GM21737 (cell line): Measurements from ENCODE around the gene XRCC6.
"Not testable (repeated sequence)": the region's sequence is repeated elsewhere in the genome, so short reads cannot be mapped to it uniquely, and the experiment has no call there.

Experiments used
- ATAC-seq: cut with Tn5 transposase; IDR thresholded peaks from one replicate; pipeline ENCODE4 v1.9.1; 2021; ENCODE audit warnings: mild to moderate bottlenecking, moderate library complexity; ENCODE audit not compliant: unreplicated experiment

Gene XRCC6

DNA sequence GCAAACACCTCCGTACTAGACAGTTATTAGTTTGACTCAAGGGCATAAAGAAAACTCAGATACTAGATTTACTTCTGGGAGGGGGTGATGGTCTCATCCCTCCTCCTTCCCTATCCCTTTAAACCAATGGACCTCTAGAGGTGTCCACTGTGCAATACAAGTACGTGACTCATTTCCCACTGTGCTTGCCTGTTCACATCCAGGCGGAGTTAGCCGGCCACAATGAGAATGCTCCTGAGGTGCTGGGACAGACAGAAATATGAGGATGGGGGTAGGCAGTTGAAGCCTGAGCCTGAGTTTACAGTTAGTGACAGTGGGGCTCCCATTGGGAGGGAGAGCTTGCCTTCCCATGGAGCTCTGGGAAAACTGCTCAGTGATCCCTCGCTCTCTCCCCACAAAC lies 23.0 kb upstream of the XRCC6 start:
- no peak for ATAC-seq

GRCh38 chr22:41598891-41599635 lies 22.0 kb upstream of the XRCC6 start:
- no peak for ATAC-seq

DNA sequence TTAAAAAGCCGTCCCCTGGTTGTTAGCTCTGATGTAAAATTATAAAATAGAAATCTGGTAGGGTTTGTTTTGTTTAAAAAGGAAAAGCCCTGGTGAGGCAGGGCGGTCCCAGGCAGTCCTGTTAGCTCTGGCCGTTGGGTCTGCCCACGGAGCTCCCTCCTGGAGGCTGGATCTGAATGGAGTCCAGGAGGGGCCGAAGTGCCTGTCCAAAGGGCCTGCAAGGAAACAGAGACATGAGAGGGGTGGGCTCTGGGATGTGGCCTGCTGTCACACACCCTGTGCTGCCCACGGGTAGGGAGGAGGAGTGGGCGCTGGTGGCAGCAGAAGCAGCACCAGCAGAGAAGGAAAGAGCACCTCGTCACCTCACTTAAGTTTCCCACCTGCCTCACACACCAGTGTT lies 20.1 kb upstream of the XRCC6 start:
- no peak for ATAC-seq

- ATAC-seq = peak; percentile 73
Measured at GRCh38 chr22:41603873-41604332, 17.2 kb upstream of the XRCC6 start.

DNA sequence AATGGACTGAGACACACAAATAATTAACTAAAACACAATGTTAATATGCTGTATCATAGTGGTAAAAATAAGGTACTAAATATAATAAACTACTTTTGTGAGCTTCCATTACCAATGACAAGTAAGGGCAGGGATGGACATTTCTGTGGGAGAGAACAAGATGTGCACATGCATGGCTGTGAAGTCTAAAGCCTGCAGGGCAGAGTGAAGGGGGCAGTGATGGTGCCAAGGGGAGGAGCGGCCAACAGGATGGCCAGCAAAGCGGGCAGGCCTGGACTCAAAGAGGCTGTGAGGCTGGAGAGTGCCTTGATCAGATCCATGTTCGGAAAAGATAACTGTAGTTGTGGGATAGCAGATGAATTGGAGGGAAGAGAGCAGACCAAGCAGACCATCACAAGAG lies 12.7 kb upstream of the XRCC6 start:
- ATAC-seq = no peak

DNA sequence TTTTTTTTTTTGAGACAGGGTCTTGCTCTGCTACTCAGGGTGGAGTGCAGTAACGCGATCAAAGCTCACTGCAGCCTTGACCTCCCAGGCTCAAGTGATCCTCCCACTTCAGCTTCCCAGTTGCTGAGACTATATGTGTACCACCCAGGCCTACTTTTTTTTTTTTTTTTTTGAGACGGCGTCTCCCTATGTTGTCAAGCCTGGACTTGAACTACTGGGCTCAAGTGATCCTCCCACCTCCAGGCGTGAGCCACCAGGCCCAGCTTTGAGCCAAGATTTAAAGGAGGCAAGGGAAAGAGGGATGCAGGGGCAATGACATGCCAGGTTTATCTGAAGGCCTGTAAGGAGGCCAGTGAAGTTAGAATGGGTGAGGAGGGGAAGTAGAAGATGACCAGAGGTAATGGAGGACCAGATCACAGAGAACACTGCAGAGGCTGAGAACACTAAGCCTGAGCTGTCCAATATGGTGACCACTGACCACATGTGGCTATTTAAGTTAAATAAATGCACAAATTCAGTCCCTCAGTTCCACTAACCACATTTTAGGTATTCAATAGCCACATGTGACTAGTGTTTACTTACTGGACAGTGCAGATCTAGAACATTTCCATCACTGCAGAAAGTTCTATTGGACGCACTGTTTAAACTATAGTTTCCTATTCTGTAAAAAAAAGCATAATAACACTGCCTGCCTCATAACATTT lies 8.3 kb upstream of the XRCC6 start:
- ATAC-seq = no peak

- no peak for ATAC-seq
Measured at GRCh38 chr22:41613456-41613855, 7.6 kb upstream of the XRCC6 start.

DNA sequence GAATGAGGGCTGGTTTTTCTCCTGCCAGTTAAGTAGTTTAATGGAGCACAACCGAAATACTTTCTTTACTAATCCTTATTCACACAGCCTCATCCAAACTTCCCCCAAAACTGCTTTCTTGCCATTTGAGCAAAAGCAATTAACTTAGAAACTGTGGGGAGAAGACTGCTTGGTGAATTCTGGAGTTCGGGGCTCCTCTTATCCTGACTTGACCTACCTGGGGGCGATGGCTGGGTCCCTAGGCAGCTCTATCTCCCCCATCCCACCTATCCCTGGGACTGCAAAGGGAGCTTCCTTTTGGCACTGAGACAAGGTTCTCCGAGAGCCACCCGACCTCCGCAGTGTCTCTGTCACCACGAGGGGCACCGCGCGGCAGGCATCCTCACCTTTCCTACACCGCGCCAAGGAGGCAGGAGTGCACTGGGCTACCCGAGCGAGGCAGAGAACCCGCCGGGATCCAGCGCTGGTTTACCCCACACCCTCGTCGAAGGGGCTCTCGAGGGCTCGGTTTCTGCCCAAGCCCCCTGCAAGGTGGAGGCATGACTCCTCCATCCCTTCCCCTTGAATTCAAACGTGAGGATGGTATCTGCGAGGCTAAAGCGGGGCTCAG lies 1.0 kb upstream of the XRCC6 start:
- ATAC-seq = no peak

- peak; percentile 7 for ATAC-seq
Measured at GRCh38 chr22:41620589-41621098, 451 bp upstream of the XRCC6 start, which contains the start of gene DESI1. Gene DESI1, minus strand, starts transcription at chr22:41621043. Its CDS starts 204 bp downstream, at chr22:41620839.

DNA sequence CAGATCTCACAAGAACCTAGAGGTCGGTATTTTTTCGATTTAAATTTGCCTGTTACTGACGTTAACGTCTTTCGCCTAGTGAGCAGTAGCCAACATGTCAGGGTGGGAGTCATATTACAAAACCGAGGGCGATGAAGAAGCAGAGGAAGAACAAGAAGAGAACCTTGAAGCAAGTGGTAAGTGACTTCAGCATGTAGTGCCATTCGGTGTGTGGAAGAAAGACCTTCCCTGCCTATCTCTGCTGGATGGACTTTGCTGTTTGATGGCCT lies 750 bp downstream of the XRCC6 start:
- no peak for ATAC-seq

DNA sequence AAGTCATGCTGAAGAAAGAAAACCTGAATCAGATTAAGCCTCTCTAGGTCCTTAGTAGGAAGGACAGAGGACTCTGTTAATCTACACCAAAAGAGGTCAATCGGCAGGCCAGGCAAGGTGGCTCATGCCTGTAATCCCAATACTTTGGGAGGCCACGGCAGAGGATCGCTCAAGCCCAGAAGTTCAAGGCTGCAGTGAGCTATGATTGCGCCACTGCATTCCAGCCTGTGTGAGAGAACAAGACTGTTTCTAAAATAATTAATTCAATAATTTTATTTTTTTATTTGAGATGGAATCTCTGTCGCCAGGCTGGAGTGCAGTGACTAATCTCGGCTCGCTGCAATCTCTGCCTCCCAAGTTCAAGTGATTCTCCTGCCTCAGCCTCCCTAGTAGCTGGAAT lies 4.5 kb downstream of the XRCC6 start:
- no peak for ATAC-seq

GRCh38 chr22:41631115-41631514 lies 10.0 kb downstream of the XRCC6 start:
- ATAC-seq = not testable (repeated sequence)

GRCh38 chr22:41631615-41632014 lies 10.5 kb downstream of the XRCC6 start:
- not testable (repeated sequence) for ATAC-seq

DNA sequence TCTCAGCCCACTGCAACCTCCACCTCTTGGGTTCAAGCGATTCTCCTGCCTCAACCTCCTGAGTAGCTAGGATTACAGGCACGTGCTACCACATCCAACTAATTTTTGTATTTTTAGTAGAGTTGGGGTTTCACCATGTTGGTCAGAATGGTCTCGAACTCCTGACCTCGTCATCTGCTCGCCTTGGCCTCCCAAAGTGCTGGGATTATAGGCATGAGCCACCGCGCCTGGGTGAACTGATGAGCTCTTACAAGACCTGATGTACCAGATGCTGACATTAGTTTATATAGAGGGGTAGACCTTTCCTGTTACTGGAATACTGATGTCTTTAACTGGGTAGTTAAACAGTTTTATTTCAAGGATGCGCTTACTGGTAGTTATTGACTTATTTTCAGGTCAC lies 13.5 kb downstream of the XRCC6 start:
- ATAC-seq = not testable (repeated sequence)

DNA sequence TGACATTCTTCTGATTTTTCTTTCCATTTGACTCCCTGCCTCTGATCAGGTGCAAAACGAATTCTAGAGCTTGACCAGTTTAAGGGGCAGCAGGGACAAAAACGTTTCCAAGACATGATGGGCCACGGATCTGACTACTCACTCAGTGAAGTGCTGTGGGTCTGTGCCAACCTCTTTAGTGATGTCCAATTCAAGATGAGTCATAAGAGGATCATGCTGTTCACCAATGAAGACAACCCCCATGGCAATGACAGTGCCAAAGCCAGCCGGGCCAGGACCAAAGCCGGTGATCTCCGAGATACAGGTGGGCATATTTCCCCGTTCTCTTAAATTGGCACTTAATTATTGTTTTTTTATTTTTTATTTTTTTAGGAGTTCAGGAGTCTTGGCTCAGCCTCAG lies 15.4 kb downstream of the XRCC6 start:
- ATAC-seq = no peak

DNA sequence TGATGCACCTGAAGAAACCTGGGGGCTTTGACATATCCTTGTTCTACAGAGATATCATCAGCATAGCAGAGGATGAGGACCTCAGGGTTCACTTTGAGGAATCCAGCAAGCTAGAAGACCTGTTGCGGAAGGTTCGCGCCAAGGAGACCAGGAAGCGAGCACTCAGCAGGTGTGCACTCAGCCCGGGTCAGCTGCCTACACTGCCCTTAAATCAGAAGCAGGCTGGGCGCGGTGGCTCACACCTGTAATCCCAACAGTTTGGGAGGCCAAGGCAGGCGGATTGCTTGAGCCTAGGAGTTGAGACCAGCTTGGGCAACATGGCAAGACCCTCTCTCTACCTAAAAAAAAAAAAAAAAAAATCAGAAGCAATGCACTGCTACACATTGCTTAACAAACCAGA lies 16.5 kb downstream of the XRCC6 start:
- ATAC-seq = not testable (repeated sequence)

GRCh38 chr22:41638124-41638523 lies 17.0 kb downstream of the XRCC6 start:
- no peak for ATAC-seq

GRCh38 chr22:41638748-41639147 lies 17.7 kb downstream of the XRCC6 start:
- no peak for ATAC-seq

- ATAC-seq = no peak
Measured at GRCh38 chr22:41641854-41642253, 20.8 kb downstream of the XRCC6 start.

DNA sequence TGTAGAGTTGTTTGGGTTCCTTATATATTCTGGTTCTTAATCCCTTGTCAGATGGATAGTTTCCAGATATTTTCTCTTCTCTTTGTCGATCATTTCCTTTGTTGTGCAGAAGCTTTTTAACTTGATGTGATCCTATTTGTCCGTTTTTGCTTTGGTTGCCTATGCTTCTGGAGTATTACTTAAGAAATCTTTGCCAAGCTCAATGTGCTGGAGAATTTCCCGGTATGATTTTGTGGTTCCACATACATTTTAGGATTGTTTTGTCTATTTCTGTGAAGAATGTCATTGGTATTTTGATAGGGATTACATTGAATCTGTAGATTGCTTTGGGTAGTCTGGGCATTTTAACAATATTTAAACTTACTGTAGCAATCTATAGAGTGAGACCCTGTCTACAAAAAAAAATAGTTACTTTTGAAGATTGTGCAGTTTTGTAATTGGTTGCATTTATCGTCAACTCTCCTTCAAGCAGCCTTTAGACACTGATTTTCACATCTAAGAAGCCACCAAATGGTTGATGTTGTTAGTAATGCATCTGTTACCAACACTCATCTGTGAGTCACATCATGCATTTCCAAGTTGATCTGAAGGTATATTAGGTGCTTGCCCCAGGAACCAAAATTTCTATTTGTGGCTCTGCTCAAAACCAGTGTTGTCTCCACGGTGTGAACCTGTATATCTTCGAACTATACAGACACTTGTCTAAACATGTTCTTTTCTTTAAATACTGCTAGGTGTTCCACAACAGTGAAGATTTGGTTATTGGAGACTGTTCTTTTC lies 21.4 kb downstream of the XRCC6 start:
- no peak for ATAC-seq

- ATAC-seq = no peak
Measured at GRCh38 chr22:41647771-41648170, 26.7 kb downstream of the XRCC6 start.
